Measurements from ENCODE around the gene RANBP17. TPM values are rescaled to one million over a fixed set of nuclear protein-coding genes. Genes with fewer than 3 reads are reported as not detected.

The RANBP17 gene
- total RNA-seq, 1 donor from 2014 or later: 12.3 TPM

GRCh38 chr5:171226864-171227263, 365.0 kb downstream of the RANBP17 start:
- H3K9me3 ChIP-seq: no peaks in the 10 kb centered on the region
- ATAC-seq (no peak), DNase-seq (no peak)
- H3K27me3 ChIP-seq (ENCODE audit: low read depth): no peaks in the 10 kb centered on the region
- intact Hi-C loops (cut with DNase I): no loop called here
- no peak overlapping the region for H3K4me3 ChIP-seq
- no peaks in the 10 kb centered on the region for H3K36me3 ChIP-seq
- no peak overlapping the region for H3K27ac ChIP-seq
- no peaks in the 10 kb centered on the region for H3K4me1 ChIP-seq
- TF ChIP-seq CTCF (IDR thresholded peaks at IDR 0.05): no peak

- no peak for TF ChIP-seq CTCF (IDR thresholded peaks at IDR 0.05)
- H3K27me3 ChIP-seq (ENCODE audit: low read depth): no peaks in the 10 kb centered on the region
- H3K36me3 ChIP-seq: no peaks in the 10 kb centered on the region
- H3K4me3 ChIP-seq: no peak overlapping the region
- intact Hi-C loops (cut with DNase I): no loop called here
- no peaks in the 10 kb centered on the region for H3K4me1 ChIP-seq
- ATAC-seq: no peak
- DNase-seq: no peak
- no peaks in the 10 kb centered on the region for H3K9me3 ChIP-seq
- H3K27ac ChIP-seq: no peak overlapping the region
Measured at GRCh38 chr5:171236651-171237050, 374.8 kb downstream of the RANBP17 start.

- DNase-seq (no peak), ATAC-seq (no peak)
- intact Hi-C loops (cut with DNase I): no loop called here
- no peak overlapping the region for H3K4me3 ChIP-seq
- no peaks in the 10 kb centered on the region for H3K27me3 ChIP-seq (ENCODE audit: low read depth)
- no peak for TF ChIP-seq CTCF (IDR thresholded peaks at IDR 0.05)
- no peaks in the 10 kb centered on the region for H3K36me3 ChIP-seq
- no peaks in the 10 kb centered on the region for H3K9me3 ChIP-seq
- H3K27ac ChIP-seq: no peak overlapping the region
- H3K4me1 ChIP-seq: no peaks in the 10 kb centered on the region
Measured at GRCh38 chr5:171242521-171242920, 380.7 kb downstream of the RANBP17 start.

GRCh38 chr5:171246231-171246630, 384.4 kb downstream of the RANBP17 start:
- Histone ChIP-seq H3K9me3 (no peaks in the 10 kb centered on the region), H3K4me3 (no peak overlapping the region), H3K36me3 (no peaks in the 10 kb centered on the region), H3K27ac (no peak overlapping the region), H3K27me3 (ENCODE audit: low read depth) (no peaks in the 10 kb centered on the region), H3K4me1 (no peaks in the 10 kb centered on the region)
- no peak for TF ChIP-seq CTCF (IDR thresholded peaks at IDR 0.05)
- intact Hi-C loops (cut with DNase I): no loop called here
- DNase-seq (no peak), ATAC-seq (no peak)

GRCh38 chr5:171249460-171249859, 387.6 kb downstream of the RANBP17 start:
- Histone ChIP-seq H3K27ac (no peak overlapping the region), H3K4me3 (no peak overlapping the region), H3K36me3 (no peaks in the 10 kb centered on the region), H3K27me3 (ENCODE audit: low read depth) (no peaks in the 10 kb centered on the region), H3K4me1 (no peaks in the 10 kb centered on the region), H3K9me3 (no peaks in the 10 kb centered on the region)
- no peak for TF ChIP-seq CTCF (IDR thresholded peaks at IDR 0.05)
- intact Hi-C loops (cut with DNase I): no loop called here
- ATAC-seq (no peak), DNase-seq (no peak)

- DNase-seq (no peak), ATAC-seq (no peak)
- H3K4me1 ChIP-seq: no peaks in the 10 kb centered on the region
- H3K36me3 ChIP-seq: no peaks in the 10 kb centered on the region
- no peak overlapping the region for H3K4me3 ChIP-seq
- intact Hi-C loops (cut with DNase I): no loop called here
- H3K9me3 ChIP-seq: no peaks in the 10 kb centered on the region
- TF ChIP-seq CTCF (IDR thresholded peaks at IDR 0.05): no peak
- no peaks in the 10 kb centered on the region for H3K27me3 ChIP-seq (ENCODE audit: low read depth)
- H3K27ac ChIP-seq: no peak overlapping the region
Measured at GRCh38 chr5:171250738-171251137, 388.9 kb downstream of the RANBP17 start.

Data from lower lobe of right lung (tissue), 2 donors.